GM23248 (cell line): ENCODE measurements around the gene SMO. TPM values are rescaled to one million over a fixed set of nuclear protein-coding genes. Genes with fewer than 3 reads are reported as not detected.

Experiments
- DNase-seq: peaks from one replicate; pipeline ENCODE4 v3.0.0-alpha.2; 2015
- H2AFZ ChIP-seq: fragments of 200-600 bp; sonication (generic); 2 replicates; pipeline ENCODE4 v1.6.1; 2016; ENCODE audit warnings: antibody characterized with exemption
- H3F3A ChIP-seq: fragments of 200-600 bp; sonication (generic); 2 replicates; pipeline ENCODE4 v1.6.1; 2016; ENCODE audit warnings: mild to moderate bottlenecking, antibody characterized with exemption, mixed run types; ENCODE audit not compliant: insufficient read depth
- H3K27ac ChIP-seq: fragments of 200-600 bp; sonication (generic); 2 replicates; pipeline ENCODE4 v1.5.1; 2016; ENCODE audit warnings: mild to moderate bottlenecking
- H3K27me3 ChIP-seq: fragments of 200-600 bp; sonication (generic); replicated peaks from 2 replicates; pipeline ENCODE4 v1.6.1; 2016; ENCODE audit warnings: mild to moderate bottlenecking; ENCODE audit not compliant: insufficient read depth
- H3K36me3 ChIP-seq: fragments of 200-600 bp; sonication (generic); 2 replicates; pipeline ENCODE4 v1.6.1; 2016; ENCODE audit warnings: low read depth, mild to moderate bottlenecking
- H3K4me1 ChIP-seq: fragments of 200-600 bp; sonication (generic); 2 replicates; pipeline ENCODE4 v1.6.1; 2016; ENCODE audit warnings: mild to moderate bottlenecking; ENCODE audit not compliant: insufficient read depth
- H3K4me2 ChIP-seq: fragments of 200-600 bp; sonication (generic); one replicate; pipeline ENCODE4 v1.6.1; 2016; ENCODE audit warnings: mild to moderate bottlenecking; ENCODE audit not compliant: unreplicated experiment
- H3K4me3 ChIP-seq: fragments of 200-600 bp; sonication (generic); 2 replicates; pipeline ENCODE4 v1.5.1; 2016; ENCODE audit warnings: mild to moderate bottlenecking
- H3K79me2 ChIP-seq: fragments of 200-600 bp; sonication (generic); 2 replicates; pipeline ENCODE4 v1.6.1; 2016; ENCODE audit warnings: mild to moderate bottlenecking; ENCODE audit not compliant: insufficient read depth
- H3K9ac ChIP-seq: fragments of 200-600 bp; sonication (generic); 2 replicates; pipeline ENCODE4 v1.6.1; 2016; ENCODE audit warnings: mild to moderate bottlenecking
- H3K9me2 ChIP-seq: fragments of 200-600 bp; sonication (generic); 2 replicates; pipeline ENCODE4 v1.6.1; 2016; ENCODE audit warnings: mixed run types, mild to moderate bottlenecking, moderate library complexity; ENCODE audit not compliant: insufficient read depth
- H3K9me3 ChIP-seq: fragments of 200-600 bp; sonication (generic); one replicate; pipeline ENCODE4 v1.6.1; 2017; ENCODE audit warnings: low read depth
- H4K20me1 ChIP-seq: fragments of 200-600 bp; sonication (generic); 2 replicates; pipeline ENCODE4 v1.6.0; 2016; ENCODE audit not compliant: insufficient read depth
- EZH2 ChIP-seq: fragments of 200-600 bp; sonication (generic); IDR thresholded peaks from 2 replicates; pipeline ENCODE4 v1.6.1; 2018; ENCODE audit warnings: antibody characterized with exemption, mild to moderate bottlenecking; ENCODE audit not compliant: insufficient read depth, poor library complexity, severe bottlenecking
- EZH2phosphoT487 ChIP-seq: fragments of 200-600 bp; sonication (generic); IDR thresholded peaks from 2 replicates; pipeline ENCODE4 v1.6.1; 2018; ENCODE audit warnings: antibody characterized with exemption, moderate library complexity, mild to moderate bottlenecking, low read depth; ENCODE audit not compliant: insufficient read depth
- WGBS, 2 experiments: methylation state at CpG; one replicate each; pipeline ENCODE4 v1.1.6; 2015 to 2017; ENCODE audit warnings: low lambda C conversion rate in 2 of 2, low coverage in 1 of 2; ENCODE audit errors: missing lambda C conversion rate in 2 of 2; 5-methylcytosine and 5-hydroxymethylcytosine counted together
- in situ Hi-C: fragments of 300-500 bp; cut with MboI; formaldehyde crosslinking; loops from 2 replicates; pipeline ENCODE4 v1.15.0; 2020
- polyA plus RNA-seq: library from polyadenylated mRNA; unstranded; fragments of >200 nt; fragmentation: Nextera tagmentation; extraction: Ambion mirVana; gene quantifications from 2 replicates; pipeline ENCODE4 v1.2.1, GENCODE V29; 2016
- total RNA-seq: library from RNA; depleted of rRNA; stranded (reverse); fragments of >200 nt; shearing (Covaris generic); gene quantifications from 2 replicates; pipeline ENCODE4 v1.2.3, GENCODE V29; 2014

SMO gene
- total and polyA plus RNA-seq, 2 experiments from 2014 or later: 2.3 to 14.7 TPM

- no peak overlapping the region for H2AFZ ChIP-seq
- H3K4me2 ChIP-seq: no peak overlapping the region
- H3K9me3 ChIP-seq: no peaks in the 10 kb centered on the region
- no peaks in the 10 kb centered on the region for H3K9me2 ChIP-seq
- DNase-seq: no peak
- H3K27ac ChIP-seq: no peak overlapping the region
- H3K27me3 ChIP-seq: peaks cover 39% of the 10 kb centered on the region
- no peaks in the 10 kb centered on the region for H4K20me1 ChIP-seq
- no peak overlapping the region for H3K4me3 ChIP-seq
- WGBS, 2 experiments: 53 to 60% methylated on average over 11 of the region's 11 CpGs
- H3K79me2 ChIP-seq: no peaks in the 10 kb centered on the region
- no peaks in the 10 kb centered on the region for H3F3A ChIP-seq
- H3K4me1 ChIP-seq: no peaks in the 10 kb centered on the region
- in situ Hi-C loops: no loop called here
- no peaks in the 10 kb centered on the region for H3K36me3 ChIP-seq
- no peak overlapping the region for H3K9ac ChIP-seq
- TF ChIP-seq EZH2phosphoT487: no peak
Observed at GRCh38 chr7:129176916-129177710, 11.3 kb upstream of the SMO start.

GRCh38 chr7:129184981-129185670 is 3.3 kb upstream of the SMO start:
- in situ Hi-C loops: no loop called here
- Histone ChIP-seq H3K9ac (no peak overlapping the region), H3K9me2 (no peaks in the 10 kb centered on the region), H3K36me3 (no peaks in the 10 kb centered on the region), H3K79me2 (no peaks in the 10 kb centered on the region), H3K27me3 (peaks cover 17% of the 10 kb centered on the region; the same call in 1 of the 2 replicates), H3K9me3 (no peaks in the 10 kb centered on the region), H3K4me1 (0 out of 2 replicates have a peak, but pooled peaks cover 8% of the 10 kb centered on the region), H3K4me2 (no peak overlapping the region), H3F3A (no peaks in the 10 kb centered on the region), H3K4me3 (no peak overlapping the region), H2AFZ (no peak overlapping the region), H4K20me1 (no peaks in the 10 kb centered on the region), H3K27ac (no peak overlapping the region)
- DNase-seq: no peak
- 74 to 80% methylated on average over 6 of the region's 6 CpGs for WGBS, 2 experiments
- TF ChIP-seq EZH2 (no peak), EZH2phosphoT487 (no peak)

GRCh38 chr7:129186749-129187260 is 1.6 kb upstream of the SMO start:
- Histone ChIP-seq H3K9ac (no peak overlapping the region), H2AFZ (no peak overlapping the region), H3K4me2 (no peak overlapping the region), H3F3A (no peaks in the 10 kb centered on the region), H3K79me2 (peaks cover 5% of the 10 kb centered on the region; the same call in 1 of the 2 replicates), H3K36me3 (no peaks in the 10 kb centered on the region), H3K9me2 (no peaks in the 10 kb centered on the region), H3K27me3 (peaks cover 4% of the 10 kb centered on the region; the same call in 1 of the 2 replicates), H4K20me1 (no peaks in the 10 kb centered on the region), H3K9me3 (no peaks in the 10 kb centered on the region), H3K27ac (no peak overlapping the region), H3K4me3 (no peak overlapping the region), H3K4me1 (0 out of 2 replicates have a peak, but pooled peaks cover 9% of the 10 kb centered on the region)
- in situ Hi-C loops: no loop called here
- no peak for DNase-seq
- TF ChIP-seq EZH2phosphoT487 (no peak), EZH2 (no peak)
- WGBS, 2 experiments: 75 to 84% methylated on average over 6 of the region's 6 CpGs

GRCh38 chr7:129187681-129188371 is 607 bp upstream of the SMO start:
- DNase-seq: no peak
- Histone ChIP-seq H3K9ac (no peak overlapping the region), H3K9me3 (no peaks in the 10 kb centered on the region), H3K36me3 (no peaks in the 10 kb centered on the region), H3K4me3 (peak overlapping the region; percentile 77), H3K79me2 (peaks cover 8% of the 10 kb centered on the region; the same call in 1 of the 2 replicates), H3K4me1 (0 out of 2 replicates have a peak, but pooled peaks cover 9% of the 10 kb centered on the region), H4K20me1 (no peaks in the 10 kb centered on the region), H3K9me2 (no peaks in the 10 kb centered on the region), H3F3A (no peaks in the 10 kb centered on the region), H2AFZ (peak overlapping the region; percentile 88), H3K27me3 (no peaks in the 10 kb centered on the region), H3K27ac (no peak overlapping the region), H3K4me2 (peak overlapping the region; percentile 96)
- TF ChIP-seq EZH2 (no peak), EZH2phosphoT487 (no peak)
- in situ Hi-C loops: no loop called here
- WGBS, 2 experiments: 28% methylated on average over 14 of the region's 14 CpGs
